Activated T-cell treated with anti-CD3 and anti-CD28 coated beads, Interleukin-2, amount 50 U/mL, for 72 hours (primary cell): Measurements from ENCODE around the gene RAB10. TPM values are rescaled to one million over a fixed set of nuclear protein-coding genes. Genes with fewer than 3 reads are reported as not detected.
A peak's percentile ranks its signal among the peaks of the same experiment; 100 is the strongest.

Source experiments
- ATAC-seq, 2 donors: fragments of 150-1000 bp; cut with Tn5 transposase; replicated peaks in 1 of 2; 2 replicates each; pipeline ENCODE4 v1.10.0; 2021; ENCODE audit warnings: moderate library complexity in 2 of 2, mild to moderate bottlenecking in 1 of 2
- DNase-seq, 2 donors: peaks; one replicate each; pipeline ENCODE4 v3.0.0; 2021 to 2022; ENCODE audit warnings: mixed read lengths in 1 of 2
- H3K27ac Mint-ChIP-seq: one replicate; pipeline ENCODE4 v1.8.0; 2022; ENCODE audit warnings: mild to moderate bottlenecking, moderate library complexity, mixed read lengths
- H3K27me3 Mint-ChIP-seq: one replicate; pipeline ENCODE4 v1.8.0; 2022; ENCODE audit warnings: low read depth, mixed read lengths
- H3K36me3 Mint-ChIP-seq, 2 donors: one replicate each; pipeline ENCODE4 v1.8.0; 2022; ENCODE audit warnings: mixed read lengths in 2 of 2, mild to moderate bottlenecking in 1 of 2; ENCODE audit not compliant: insufficient read depth in 2 of 2
- H3K4me1 Mint-ChIP-seq: one replicate; pipeline ENCODE4 v1.8.0; 2022; ENCODE audit warnings: low read depth, mixed read lengths
- H3K4me3 Mint-ChIP-seq, 2 donors: one replicate each; pipeline ENCODE4 v1.8.0; 2022; ENCODE audit warnings: mild to moderate bottlenecking in 2 of 2, mixed read lengths in 2 of 2, moderate library complexity in 2 of 2
- H3K9me3 Mint-ChIP-seq, 2 donors: one replicate each; pipeline ENCODE4 v1.8.0; 2022; ENCODE audit warnings: mixed read lengths in 2 of 2
- total RNA-seq, 2 donors: library from RNA; stranded (reverse); gene quantifications; one replicate each; pipeline ENCODE4 v1.2.3, GENCODE V29; 2022

Gene RAB10
- total RNA-seq, 2 donors from 2014 or later: 137 to 147 TPM

GRCh38 chr2:26177122-26177521 is 143.2 kb downstream of the RAB10 start:
- H3K4me3 Mint-ChIP-seq: no peak overlapping the region
- ATAC-seq (no peak), DNase-seq (no peak)
- H3K4me1 Mint-ChIP-seq: peaks cover 12% of the 10 kb centered on the region
- H3K27ac Mint-ChIP-seq: no peak overlapping the region
- peaks cover 27% of the 10 kb centered on the region for H3K27me3 Mint-ChIP-seq
- no peaks in the 10 kb centered on the region for H3K9me3 Mint-ChIP-seq
- peaks cover 0 to 1% of the 10 kb centered on the region in 2 donors for H3K36me3 Mint-ChIP-seq

- H3K36me3 Mint-ChIP-seq: no peaks in the 10 kb centered on the region
- H3K27me3 Mint-ChIP-seq: peaks cover 24% of the 10 kb centered on the region
- H3K4me1 Mint-ChIP-seq: peaks cover 12% of the 10 kb centered on the region
- ATAC-seq: no peak
- H3K27ac Mint-ChIP-seq: no peak overlapping the region
- no peak for DNase-seq
- peak overlapping the region; percentile 39 to 74 for H3K4me3 Mint-ChIP-seq
- H3K9me3 Mint-ChIP-seq: no peaks in the 10 kb centered on the region
These were observed 144.4 kb downstream of the RAB10 start for GRCh38 chr2:26178246-26178645.

- H3K27ac Mint-ChIP-seq: no peak overlapping the region
- peak overlapping the region; percentile 59 to 74 for H3K4me3 Mint-ChIP-seq
- peaks cover 24% of the 10 kb centered on the region for H3K27me3 Mint-ChIP-seq
- ATAC-seq (peak; percentile 61 to 62), DNase-seq (no peak)
- no peaks in the 10 kb centered on the region for H3K9me3 Mint-ChIP-seq
- H3K36me3 Mint-ChIP-seq: no peaks in the 10 kb centered on the region
- H3K4me1 Mint-ChIP-seq: peaks cover 12% of the 10 kb centered on the region
These were observed 145.0 kb downstream of the RAB10 start for GRCh38 chr2:26178746-26179436.

GRCh38 chr2:26179446-26179913 is 145.6 kb downstream of the RAB10 start:
- H3K9me3 Mint-ChIP-seq: no peaks in the 10 kb centered on the region
- peaks cover 21% of the 10 kb centered on the region for H3K27me3 Mint-ChIP-seq
- no peaks in the 10 kb centered on the region for H3K36me3 Mint-ChIP-seq
- peaks cover 12% of the 10 kb centered on the region for H3K4me1 Mint-ChIP-seq
- DNase-seq: no peak
- peak in 1 of 2 donors; percentile 11 for ATAC-seq
- peak overlapping the region; percentile 59 to 74 for H3K4me3 Mint-ChIP-seq
- H3K27ac Mint-ChIP-seq: no peak overlapping the region

- Mint-ChIP-seq H3K27ac (no peak overlapping the region), H3K27me3 (peaks cover 16% of the 10 kb centered on the region), H3K9me3 (no peaks in the 10 kb centered on the region), H3K4me1 (peaks cover 12% of the 10 kb centered on the region), H3K36me3 (no peaks in the 10 kb centered on the region), H3K4me3 (no peak overlapping the region)
- no peak for DNase-seq
- no peak for ATAC-seq
These were observed 148.6 kb downstream of the RAB10 start for GRCh38 chr2:26182441-26182840.

GRCh38 chr2:26182887-26183630 is 149.2 kb downstream of the RAB10 start:
- Mint-ChIP-seq H3K27me3 (peaks cover 16% of the 10 kb centered on the region), H3K36me3 (no peaks in the 10 kb centered on the region), H3K4me3 (peak overlapping the region in 1 of 2 donors; percentile 68), H3K27ac (no peak overlapping the region), H3K4me1 (peaks cover 12% of the 10 kb centered on the region), H3K9me3 (no peaks in the 10 kb centered on the region)
- no peak for ATAC-seq
- DNase-seq: no peak

- Mint-ChIP-seq H3K27me3 (peaks cover 16% of the 10 kb centered on the region), H3K4me1 (peaks cover 11% of the 10 kb centered on the region), H3K9me3 (no peaks in the 10 kb centered on the region), H3K36me3 (no peaks in the 10 kb centered on the region), H3K4me3 (peak overlapping the region; percentile 68 to 70), H3K27ac (no peak overlapping the region)
- DNase-seq: no peak
- ATAC-seq: no peak
These were observed 150.2 kb downstream of the RAB10 start for GRCh38 chr2:26184121-26184520.

GRCh38 chr2:26184555-26185303 is 150.8 kb downstream of the RAB10 start:
- DNase-seq (peak; percentile 89), ATAC-seq (peak; percentile 96 to 97)
- Mint-ChIP-seq H3K4me1 (peaks cover 7% of the 10 kb centered on the region), H3K36me3 (no peaks in the 10 kb centered on the region), H3K27ac (no peak overlapping the region), H3K27me3 (peaks cover 16% of the 10 kb centered on the region), H3K4me3 (peak overlapping the region; percentile 70 to 76), H3K9me3 (no peaks in the 10 kb centered on the region)

- Mint-ChIP-seq H3K27me3 (peaks cover 10% of the 10 kb centered on the region), H3K9me3 (no peaks in the 10 kb centered on the region), H3K4me1 (peaks cover 1% of the 10 kb centered on the region), H3K27ac (no peak overlapping the region), H3K36me3 (no peaks in the 10 kb centered on the region), H3K4me3 (peak overlapping the region; percentile 70 to 76)
- ATAC-seq: no peak
- no peak for DNase-seq
These were observed 151.5 kb downstream of the RAB10 start for GRCh38 chr2:26185304-26185928.

GRCh38 chr2:26185954-26186770 is 152.3 kb downstream of the RAB10 start:
- Mint-ChIP-seq H3K27ac (no peak overlapping the region), H3K4me1 (no peaks in the 10 kb centered on the region), H3K36me3 (peaks cover 0 to under 1% of the 10 kb centered on the region in 2 donors), H3K27me3 (peaks cover 3% of the 10 kb centered on the region), H3K4me3 (peak overlapping the region; percentile 70 to 76), H3K9me3 (no peaks in the 10 kb centered on the region)
- ATAC-seq (no peak), DNase-seq (no peak)
